GM23248 (cell line): ENCODE data around the gene HOXA4.

Source experiments
- EZH2 ChIP-seq: fragments of 200-600 bp; sonication (generic); IDR thresholded peaks from 2 replicates; pipeline ENCODE4 v1.6.1; 2018; ENCODE audit warnings: antibody characterized with exemption, mild to moderate bottlenecking; ENCODE audit not compliant: insufficient read depth, poor library complexity, severe bottlenecking
- EZH2phosphoT487 ChIP-seq: fragments of 200-600 bp; sonication (generic); IDR thresholded peaks from 2 replicates; pipeline ENCODE4 v1.6.1; 2018; ENCODE audit warnings: antibody characterized with exemption, moderate library complexity, mild to moderate bottlenecking, low read depth; ENCODE audit not compliant: insufficient read depth

DNA sequence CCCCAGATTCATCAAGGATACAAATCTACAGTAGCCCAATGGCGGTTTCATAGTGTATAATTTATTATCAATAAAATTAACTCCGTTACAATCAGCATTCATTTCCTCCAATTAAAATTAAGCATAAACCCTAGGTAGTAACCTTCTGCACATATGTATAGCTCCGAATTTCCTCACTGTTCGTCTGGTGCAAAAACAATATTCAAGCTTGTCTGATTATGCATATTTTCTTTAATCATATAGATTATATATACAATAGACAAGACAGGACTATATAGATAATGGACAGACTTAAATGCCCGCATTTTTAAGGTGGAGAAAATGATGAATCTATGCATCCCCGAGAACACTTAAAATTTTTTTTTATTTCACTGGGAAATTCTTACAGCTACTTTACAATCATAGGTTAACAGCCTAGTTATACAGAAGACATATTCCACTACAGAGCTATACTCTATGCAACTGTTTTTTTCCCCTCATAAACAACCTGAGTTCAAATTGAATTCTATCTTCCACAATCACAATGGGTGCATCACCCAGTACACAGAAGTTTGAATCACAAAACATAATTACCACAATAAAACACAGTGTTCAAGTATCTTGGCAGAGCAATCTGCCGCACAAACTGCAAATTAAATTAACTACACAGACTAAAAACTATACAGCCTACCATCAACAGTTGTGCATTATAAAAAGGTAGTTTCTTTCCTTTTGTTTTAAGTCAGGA, 32.2 kb upstream of the HOXA4 start:
- no peak for TF ChIP-seq EZH2
- no peak for TF ChIP-seq EZH2phosphoT487
